ENCODE results near the gene MCRIP2. TPM values are rescaled to one million over a fixed set of nuclear protein-coding genes. Genes with fewer than 3 reads are reported as not detected.

The MCRIP2 gene
- total RNA-seq, 2 donors from 2014 or later = 110 to 121 TPM

- no peaks in the 10 kb centered on the region for H3K27me3 ChIP-seq
- peaks cover 0 to 15% of the 10 kb centered on the region in 2 donors for H3K4me1 ChIP-seq
- peak; percentile 63 to 72 for TF ChIP-seq CTCF (IDR thresholded peaks at IDR 0.05)
- H3K9me3 ChIP-seq = no peaks in the 10 kb centered on the region
- no peaks in the 10 kb centered on the region for H3K36me3 ChIP-seq
- no peak overlapping the region for H3K4me3 ChIP-seq
- H3K27ac ChIP-seq = no peak overlapping the region
- DNase-seq (ENCODE audit: low spot score) = no peak
These were observed 30.9 kb upstream of the MCRIP2 start for GRCh38 chr16:610513-611381.

- Histone ChIP-seq H3K36me3 (no peaks in the 10 kb centered on the region), H3K27me3 (no peaks in the 10 kb centered on the region), H3K27ac (no peak overlapping the region), H3K4me3 (no peak overlapping the region), H3K9me3 (no peaks in the 10 kb centered on the region), H3K4me1 (peaks cover 0 to 11% of the 10 kb centered on the region in 2 donors)
- no peak for TF ChIP-seq CTCF (IDR thresholded peaks at IDR 0.05)
- DNase-seq (ENCODE audit: low spot score) = no peak
These were observed 26.5 kb upstream of the MCRIP2 start for GRCh38 chr16:615122-615521.

- no peaks in the 10 kb centered on the region for H3K36me3 ChIP-seq
- H3K27ac ChIP-seq = no peak overlapping the region
- H3K4me3 ChIP-seq = no peak overlapping the region
- no peaks in the 10 kb centered on the region for H3K9me3 ChIP-seq
- H3K4me1 ChIP-seq = no peaks in the 10 kb centered on the region
- H3K27me3 ChIP-seq = no peaks in the 10 kb centered on the region
- no peak for TF ChIP-seq CTCF (IDR thresholded peaks at IDR 0.05)
- DNase-seq (ENCODE audit: low spot score) = no peak
These were observed 24.7 kb upstream of the MCRIP2 start for GRCh38 chr16:616733-617586.

- TF ChIP-seq CTCF (IDR thresholded peaks at IDR 0.05) = no peak
- Histone ChIP-seq H3K4me3 (no peak overlapping the region), H3K9me3 (no peaks in the 10 kb centered on the region), H3K27ac (no peak overlapping the region), H3K27me3 (no peaks in the 10 kb centered on the region), H3K36me3 (no peaks in the 10 kb centered on the region), H3K4me1 (no peaks in the 10 kb centered on the region)
- DNase-seq (ENCODE audit: low spot score) = no peak
These were observed 23.8 kb upstream of the MCRIP2 start for GRCh38 chr16:617855-618254.

- no peak for TF ChIP-seq CTCF (IDR thresholded peaks at IDR 0.05)
- no peaks in the 10 kb centered on the region for H3K27me3 ChIP-seq
- H3K9me3 ChIP-seq = no peaks in the 10 kb centered on the region
- H3K27ac ChIP-seq = no peak overlapping the region
- H3K36me3 ChIP-seq = no peaks in the 10 kb centered on the region
- no peak for DNase-seq (ENCODE audit: low spot score)
- H3K4me1 ChIP-seq = no peaks in the 10 kb centered on the region
- no peak overlapping the region for H3K4me3 ChIP-seq
These were observed 22.0 kb upstream of the MCRIP2 start for GRCh38 chr16:619476-620100.

All from right atrium auricular region (tissue), 2 donors.